Measurements from ENCODE around the gene COA1. TPM values are rescaled to one million over a fixed set of nuclear protein-coding genes. Genes with fewer than 3 reads are reported as not detected.

Gene COA1
- total and polyA plus RNA-seq, 2 experiments from 2014 or later, result 53.4 to 59.5 TPM

- 97 to 100% methylated on average over 1 of the region's 1 CpG for WGBS, 2 experiments (ENCODE audit: low coverage in 1 of 2, low lambda C conversion rate in 2 of 2, missing lambda C conversion rate in 2 of 2)
- no peaks in the 10 kb centered on the region for H4K20me1 ChIP-seq (ENCODE audit: insufficient read depth)
- no peak for TF ChIP-seq EZH2phosphoT487 (IDR thresholded peaks at IDR 0.05; ENCODE audit: insufficient read depth, low read depth)
- no peak for TF ChIP-seq EZH2 (IDR thresholded peaks at IDR 0.05; ENCODE audit: insufficient read depth, poor library complexity, severe bottlenecking)
- no peak overlapping the region for H3K27ac ChIP-seq
- in situ Hi-C loops (cut with MboI), result loop anchor here (10.0 to 25.0 kb wide), 3 partner anchors 129 to 416 kb away; no protein-coding TSS in a partner anchor
- H3K9ac ChIP-seq, result no peak overlapping the region
- H2AFZ ChIP-seq, result no peak overlapping the region
- no peaks in the 10 kb centered on the region for H3K9me2 ChIP-seq (ENCODE audit: insufficient read depth)
- DNase-seq, result no peak
- H3F3A ChIP-seq (ENCODE audit: insufficient read depth), result peaks cover 44% of the 10 kb centered on the region
- no peak overlapping the region for H3K4me2 ChIP-seq (ENCODE audit: unreplicated experiment)
- no peaks in the 10 kb centered on the region for H3K27me3 ChIP-seq (replicated peaks; ENCODE audit: insufficient read depth)
- peaks cover 34% of the 10 kb centered on the region for H3K4me1 ChIP-seq (ENCODE audit: insufficient read depth)
- H3K36me3 ChIP-seq (ENCODE audit: low read depth), result no peaks in the 10 kb centered on the region
- H3K79me2 ChIP-seq (ENCODE audit: insufficient read depth), result peaks cover 80% of the 10 kb centered on the region
- no peak overlapping the region for H3K4me3 ChIP-seq
- H3K9me3 ChIP-seq (ENCODE audit: low read depth), result no peaks in the 10 kb centered on the region
Measured at GRCh38 chr7:43703573-43703972, 25.8 kb downstream of the COA1 start.

GRCh38 chr7:43702974-43703373 lies 26.3 kb downstream of the COA1 start:
- Histone ChIP-seq H3K9me2 (ENCODE audit: insufficient read depth) (no peaks in the 10 kb centered on the region), H3K4me3 (no peak overlapping the region), H3K4me1 (ENCODE audit: insufficient read depth) (peaks cover 40% of the 10 kb centered on the region), H3K79me2 (ENCODE audit: insufficient read depth) (peaks cover 80% of the 10 kb centered on the region), H4K20me1 (ENCODE audit: insufficient read depth) (no peaks in the 10 kb centered on the region), H3K9me3 (ENCODE audit: low read depth) (no peaks in the 10 kb centered on the region), H2AFZ (no peak overlapping the region), H3K27me3 (replicated peaks; ENCODE audit: insufficient read depth) (no peaks in the 10 kb centered on the region), H3F3A (ENCODE audit: insufficient read depth) (peaks cover 48% of the 10 kb centered on the region), H3K4me2 (ENCODE audit: unreplicated experiment) (no peak overlapping the region), H3K36me3 (ENCODE audit: low read depth) (no peaks in the 10 kb centered on the region), H3K27ac (no peak overlapping the region), H3K9ac (no peak overlapping the region)
- TF ChIP-seq EZH2phosphoT487 (IDR thresholded peaks at IDR 0.05; ENCODE audit: insufficient read depth, low read depth) (no peak), EZH2 (IDR thresholded peaks at IDR 0.05; ENCODE audit: insufficient read depth, poor library complexity, severe bottlenecking) (no peak)
- in situ Hi-C loops (cut with MboI), result loop anchor here (10.0 to 25.0 kb wide), 3 partner anchors 128 to 416 kb away; no protein-coding TSS in a partner anchor
- DNase-seq, result no peak
- 100% methylated on average over 1 of the region's 1 CpG for WGBS, 2 experiments (ENCODE audit: low coverage in 1 of 2, low lambda C conversion rate in 2 of 2, missing lambda C conversion rate in 2 of 2)

DNA sequence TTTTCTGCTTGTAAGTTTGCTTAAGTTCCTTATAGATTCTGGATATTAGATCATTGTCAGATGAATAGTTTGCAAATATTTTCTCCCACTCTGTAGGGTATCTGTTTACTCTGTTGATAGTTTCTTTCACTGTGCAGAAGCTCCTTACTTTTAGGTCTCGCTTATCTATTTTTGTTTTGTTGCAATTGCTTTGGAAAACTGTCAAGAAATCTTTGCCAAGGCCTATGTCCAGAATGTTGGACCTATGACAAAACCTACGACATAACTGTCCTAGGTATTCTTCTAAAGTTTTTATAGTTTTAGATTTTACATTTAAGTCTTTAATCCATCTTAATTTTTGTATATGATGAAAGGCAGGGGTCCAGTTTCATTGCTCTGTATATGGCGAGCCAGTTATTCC lies 27.4 kb downstream of the COA1 start:
- H3K27me3 ChIP-seq (replicated peaks; ENCODE audit: insufficient read depth), result no peaks in the 10 kb centered on the region
- in situ Hi-C loops (cut with MboI), result loop anchor here (10.0 to 25.0 kb wide), 3 partner anchors 127 to 415 kb away; no protein-coding TSS in a partner anchor
- no peak overlapping the region for H3K4me3 ChIP-seq
- no peak for DNase-seq
- 0 out of 2 replicates have a peak overlapping the region, but pooled peaks have one; percentile 34 for H3K27ac ChIP-seq
- no peaks in the 10 kb centered on the region for H3K36me3 ChIP-seq (ENCODE audit: low read depth)
- WGBS, 2 experiments (ENCODE audit: low coverage in 1 of 2, low lambda C conversion rate in 2 of 2, missing lambda C conversion rate in 2 of 2), result 76 to 81% methylated on average over 3 of the region's 3 CpGs
- TF ChIP-seq EZH2phosphoT487 (IDR thresholded peaks at IDR 0.05; ENCODE audit: insufficient read depth, low read depth) (no peak), EZH2 (IDR thresholded peaks at IDR 0.05; ENCODE audit: insufficient read depth, poor library complexity, severe bottlenecking) (no peak)
- H2AFZ ChIP-seq, result no peak overlapping the region
- H3K9me2 ChIP-seq (ENCODE audit: insufficient read depth), result no peaks in the 10 kb centered on the region
- H3K9ac ChIP-seq, result no peak overlapping the region
- H3F3A ChIP-seq (ENCODE audit: insufficient read depth), result peaks cover 48% of the 10 kb centered on the region
- H3K4me2 ChIP-seq (ENCODE audit: unreplicated experiment), result no peak overlapping the region
- no peaks in the 10 kb centered on the region for H4K20me1 ChIP-seq (ENCODE audit: insufficient read depth)
- no peaks in the 10 kb centered on the region for H3K9me3 ChIP-seq (ENCODE audit: low read depth)
- peaks cover 80% of the 10 kb centered on the region for H3K79me2 ChIP-seq (ENCODE audit: insufficient read depth)
- peaks cover 47% of the 10 kb centered on the region for H3K4me1 ChIP-seq (ENCODE audit: insufficient read depth)

- no peak overlapping the region for H3K9ac ChIP-seq
- H3F3A ChIP-seq (ENCODE audit: insufficient read depth), result peaks cover 48% of the 10 kb centered on the region
- in situ Hi-C loops (cut with MboI), result loop anchor here (10.0 to 25.0 kb wide), 3 partner anchors 127 to 414 kb away; no protein-coding TSS in a partner anchor
- no peaks in the 10 kb centered on the region for H3K36me3 ChIP-seq (ENCODE audit: low read depth)
- no peaks in the 10 kb centered on the region for H3K9me2 ChIP-seq (ENCODE audit: insufficient read depth)
- peak overlapping the region; percentile 34 for H3K27ac ChIP-seq
- H3K27me3 ChIP-seq (replicated peaks; ENCODE audit: insufficient read depth), result no peaks in the 10 kb centered on the region
- H3K4me3 ChIP-seq, result no peak overlapping the region
- no peak overlapping the region for H3K4me2 ChIP-seq (ENCODE audit: unreplicated experiment)
- DNase-seq, result peak; percentile 45
- peaks cover 80% of the 10 kb centered on the region for H3K79me2 ChIP-seq (ENCODE audit: insufficient read depth)
- H3K9me3 ChIP-seq (ENCODE audit: low read depth), result no peaks in the 10 kb centered on the region
- no peak overlapping the region for H2AFZ ChIP-seq
- peaks cover 47% of the 10 kb centered on the region for H3K4me1 ChIP-seq (ENCODE audit: insufficient read depth)
- TF ChIP-seq EZH2phosphoT487 (IDR thresholded peaks at IDR 0.05; ENCODE audit: insufficient read depth, low read depth) (no peak), EZH2 (IDR thresholded peaks at IDR 0.05; ENCODE audit: insufficient read depth, poor library complexity, severe bottlenecking) (no peak)
- H4K20me1 ChIP-seq (ENCODE audit: insufficient read depth), result no peaks in the 10 kb centered on the region
Measured at GRCh38 chr7:43701500-43701854, 27.8 kb downstream of the COA1 start.
